Measurements from ENCODE around the gene ZNF862. TPM values are rescaled to one million over a fixed set of nuclear protein-coding genes. Genes with fewer than 3 reads are reported as not detected.

Gene ZNF862
- total and polyA plus RNA-seq, 2 donors (not counting 3 experiments of a cell fraction or from before 2014, with no cell fraction given) = 10.8 to 14.7 TPM

GRCh38 chr7:149879766-149880637 is 41.8 kb downstream of the ZNF862 start:
- H3K79me2 ChIP-seq (ENCODE audit: control insufficient read depth, insufficient read depth, low read length) = no peaks in the 10 kb centered on the region
- H3K4me3 ChIP-seq (replicated peaks in 1 of 3; ENCODE audit: insufficient read depth in 1 of 3, low read depth in 1 of 3, low read length in 3 of 3) = no peak overlapping the region
- no peaks in the 10 kb centered on the region for H3K36me3 ChIP-seq (ENCODE audit: control insufficient read depth in 2 of 2, extremely low read depth in 1 of 2, insufficient read depth in 2 of 2, low read length in 2 of 2)
- no peaks in the 10 kb centered on the region for H4K20me1 ChIP-seq (replicated peaks; ENCODE audit: control insufficient read depth, extremely low read depth, insufficient read depth, low read length)
- CTCF ChIA-PET = no interaction called here
- FAIRE-seq (no peak), DNase-seq (ENCODE audit: low read depth, low spot score) (no peak)
- H3K9me1 ChIP-seq (replicated peaks; ENCODE audit: control insufficient read depth, extremely low read depth, insufficient read depth, low read length) = no peaks in the 10 kb centered on the region
- TSS peak; percentile 42 for BruUV-seq (replicated peaks)
- intact Hi-C loops (cut with micrococcal nuclease) = loop anchor here (5.0 kb wide), 1 partner anchor 167 kb away; no protein-coding TSS in a partner anchor
- no peak for TF ChIP-seq POLR2A (IDR thresholded peaks at IDR 0.05; ENCODE audit: low read depth, low read length)
- no peak for TF ChIP-seq EZH2 (IDR thresholded peaks at IDR 0.05; ENCODE audit: borderline replicate concordance, low read depth, low read length, severe bottlenecking)
- TF ChIP-seq POLR2AphosphoS5 (IDR thresholded peaks at IDR 0.05; ENCODE audit: insufficient read depth, low read depth, low read length) = no peak
- no peak for TF ChIP-seq GATA2 (IDR thresholded peaks at IDR 0.05; ENCODE audit: insufficient read depth, insufficient read length, low read depth, low read length)
- H3K9ac ChIP-seq (replicated peaks; ENCODE audit: extremely low read depth, insufficient read depth, low read length) = no peak overlapping the region
- H3K27ac ChIP-seq (ENCODE audit: insufficient read depth, low read depth, low read length) = no peak overlapping the region
- H3K27me3 ChIP-seq (ENCODE audit: control insufficient read depth in 2 of 2, insufficient read depth in 2 of 2, low read length in 2 of 2) = no peaks in the 10 kb centered on the region
- H3K9me3 ChIP-seq (replicated peaks; ENCODE audit: control insufficient read depth, insufficient read depth, low read length) = no peaks in the 10 kb centered on the region
- H2AFZ ChIP-seq (ENCODE audit: low read depth, low read length) = no peak overlapping the region
- dilution Hi-C loops (cut with MboI; ENCODE audit: extremely low pct_ligation_motif_present, low sequenced_read_pairs) = no loop called here
- no peaks in the 10 kb centered on the region for H3K4me1 ChIP-seq (ENCODE audit: control insufficient read depth, extremely low read depth, insufficient read depth, low read length)
- no peak overlapping the region for H3K4me2 ChIP-seq (ENCODE audit: insufficient read depth, low read length)
- POLR2A ChIA-PET = no interaction called here

GRCh38 chr7:149880638-149881311 is 42.6 kb downstream of the ZNF862 start:
- no peak overlapping the region for H3K4me3 ChIP-seq (replicated peaks in 1 of 3; ENCODE audit: insufficient read depth in 1 of 3, low read depth in 1 of 3, low read length in 3 of 3)
- no peak overlapping the region for H3K4me2 ChIP-seq (ENCODE audit: insufficient read depth, low read length)
- DNase-seq (ENCODE audit: low read depth, low spot score) (no peak), FAIRE-seq (no peak)
- H3K9ac ChIP-seq (replicated peaks; ENCODE audit: extremely low read depth, insufficient read depth, low read length) = no peak overlapping the region
- dilution Hi-C loops (cut with MboI; ENCODE audit: extremely low pct_ligation_motif_present, low sequenced_read_pairs) (no loop called here), intact Hi-C loops (cut with micrococcal nuclease) (loop anchor here (5.0 kb wide), 1 partner anchor 167 kb away; no protein-coding TSS in a partner anchor)
- TF ChIP-seq EZH2 (IDR thresholded peaks at IDR 0.05; ENCODE audit: borderline replicate concordance, low read depth, low read length, severe bottlenecking) = no peak
- TF ChIP-seq JUN (IDR thresholded peaks at IDR 0.05; ENCODE audit: borderline replicate concordance, insufficient read depth, insufficient read length, low read depth) = no peak
- TF ChIP-seq POLR2AphosphoS5 (IDR thresholded peaks at IDR 0.05; ENCODE audit: insufficient read depth, low read depth, low read length) = no peak
- no peak for TF ChIP-seq MYC (IDR thresholded peaks at IDR 0.05; ENCODE audit: low read depth, low read length)
- no peak for TF ChIP-seq GATA2 (IDR thresholded peaks at IDR 0.05; ENCODE audit: insufficient read depth, insufficient read length, low read depth, low read length)
- no peak for TF ChIP-seq MAX (IDR thresholded peaks at IDR 0.05; ENCODE audit: insufficient read depth, insufficient read length)
- no peak for TF ChIP-seq CTCF (IDR thresholded peaks at IDR 0.05; ENCODE audit: extremely low read depth in 1 of 2, insufficient read depth in 1 of 2, low read depth in 1 of 2, low read length in 2 of 2)
- no peak for TF ChIP-seq POLR2A (IDR thresholded peaks at IDR 0.05; ENCODE audit: low read depth, low read length)
- no peak for TF ChIP-seq FOS (IDR thresholded peaks at IDR 0.05; ENCODE audit: borderline replicate concordance, insufficient read depth, low read length)
- ChIA-PET POLR2A (no interaction called here), CTCF (no interaction called here)
- H4K20me1 ChIP-seq (replicated peaks; ENCODE audit: control insufficient read depth, extremely low read depth, insufficient read depth, low read length) = no peaks in the 10 kb centered on the region
- H3K27ac ChIP-seq (ENCODE audit: insufficient read depth, low read depth, low read length) = no peak overlapping the region
- H3K4me1 ChIP-seq (ENCODE audit: control insufficient read depth, extremely low read depth, insufficient read depth, low read length) = no peaks in the 10 kb centered on the region
- H2AFZ ChIP-seq (ENCODE audit: low read depth, low read length) = no peak overlapping the region
- no peaks in the 10 kb centered on the region for H3K79me2 ChIP-seq (ENCODE audit: control insufficient read depth, insufficient read depth, low read length)
- no peaks in the 10 kb centered on the region for H3K9me1 ChIP-seq (replicated peaks; ENCODE audit: control insufficient read depth, extremely low read depth, insufficient read depth, low read length)
- BruUV-seq (replicated peaks) = no TSS peak
- no peaks in the 10 kb centered on the region for H3K9me3 ChIP-seq (replicated peaks; ENCODE audit: control insufficient read depth, insufficient read depth, low read length)
- H3K36me3 ChIP-seq (ENCODE audit: control insufficient read depth in 2 of 2, extremely low read depth in 1 of 2, insufficient read depth in 2 of 2, low read length in 2 of 2) = no peaks in the 10 kb centered on the region
- H3K27me3 ChIP-seq (ENCODE audit: control insufficient read depth in 2 of 2, insufficient read depth in 2 of 2, low read length in 2 of 2) = no peaks in the 10 kb centered on the region

Data from endothelial cell of umbilical vein (primary cell).